Left hindlimb (tissue), 1 donor: ENCODE results near the gene SYT9.
A peak's percentile ranks its signal among the peaks of the same experiment; 100 is the strongest.

Experiments used
- DNase-seq: peaks from one replicate; pipeline ENCODE4 v3.0.0-alpha.2; 2018

Gene SYT9

GRCh38 chr11:7428196-7428595, 176.5 kb downstream of the SYT9 start:
- DNase-seq = no peak

- DNase-seq = no peak
Observed at GRCh38 chr11:7430496-7430895, 178.8 kb downstream of the SYT9 start.

GRCh38 chr11:7435176-7435575, 183.5 kb downstream of the SYT9 start:
- DNase-seq = no peak

DNA sequence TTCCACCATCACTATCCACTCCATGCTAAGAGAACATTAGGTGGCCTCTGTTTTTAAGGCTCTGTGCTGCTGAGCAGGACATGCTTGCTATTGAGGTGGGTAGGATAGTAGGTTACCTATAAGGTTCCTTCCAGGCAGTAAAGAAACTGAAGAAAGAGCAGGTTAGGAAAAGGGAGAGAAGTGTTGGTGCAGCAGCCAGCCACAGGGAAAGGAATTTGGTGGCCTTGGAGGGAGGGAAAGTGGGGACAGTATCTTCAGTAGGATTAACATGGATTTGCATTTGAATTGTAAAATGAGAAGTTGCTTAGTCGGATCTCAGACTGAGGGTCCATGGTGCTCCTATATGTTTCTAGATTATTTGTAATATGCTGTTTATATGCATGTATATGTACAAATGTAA, 184.4 kb downstream of the SYT9 start:
- DNase-seq = no peak

- DNase-seq = no peak
Observed at GRCh38 chr11:7436657-7437056, 185.0 kb downstream of the SYT9 start.

DNA sequence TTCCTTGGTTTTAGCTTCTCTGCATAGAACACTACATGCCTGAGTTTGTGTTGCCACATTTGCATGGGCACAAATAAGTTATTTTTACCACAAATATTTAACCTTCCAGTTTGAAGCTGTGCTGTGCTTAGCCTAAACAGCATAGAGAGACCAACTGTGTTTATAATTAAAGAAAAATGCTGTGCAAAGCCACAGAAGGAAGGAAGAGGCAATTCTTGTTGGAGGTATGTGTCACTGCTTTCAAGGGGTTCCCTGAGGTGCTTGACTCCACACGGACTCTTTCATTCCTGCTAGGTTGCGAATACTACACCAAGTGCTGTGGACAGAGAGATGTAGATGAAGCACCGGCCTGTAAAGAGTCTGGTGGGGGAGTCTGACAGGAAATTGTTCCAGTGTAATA, 186.0 kb downstream of the SYT9 start:
- no peak for DNase-seq

- DNase-seq = no peak
Observed at GRCh38 chr11:7439746-7440320, 188.1 kb downstream of the SYT9 start.

DNA sequence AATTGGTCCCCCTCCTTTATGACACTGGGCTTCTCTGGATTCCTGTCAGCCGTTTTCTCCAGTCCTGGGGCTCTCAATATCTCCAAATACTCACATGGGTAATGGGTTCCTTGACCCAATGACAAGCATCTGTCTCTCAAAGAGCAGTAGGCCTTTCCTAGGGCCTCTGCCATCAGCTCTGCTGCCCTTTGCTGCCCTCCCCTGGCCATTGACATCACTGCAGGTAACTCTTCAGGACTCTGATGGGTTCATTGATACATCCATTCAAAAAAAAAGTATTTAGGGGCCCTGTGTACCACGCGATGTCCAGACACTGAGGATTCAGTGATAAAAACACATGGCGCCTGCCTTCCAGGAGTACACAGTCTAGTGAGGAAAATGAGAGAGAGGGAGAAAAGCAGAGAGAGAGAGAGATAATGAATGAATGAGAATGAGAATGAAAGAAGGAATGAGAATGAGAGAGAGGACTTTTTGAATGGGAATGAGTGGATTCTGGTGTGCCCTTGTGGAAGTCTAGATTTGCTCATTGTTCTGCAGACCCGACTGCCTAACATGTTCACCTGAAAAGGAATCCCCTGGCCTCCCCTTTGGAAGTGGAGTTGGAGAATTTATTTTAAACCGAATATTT, 191.0 kb downstream of the SYT9 start:
- peak; percentile 65 for DNase-seq

DNA sequence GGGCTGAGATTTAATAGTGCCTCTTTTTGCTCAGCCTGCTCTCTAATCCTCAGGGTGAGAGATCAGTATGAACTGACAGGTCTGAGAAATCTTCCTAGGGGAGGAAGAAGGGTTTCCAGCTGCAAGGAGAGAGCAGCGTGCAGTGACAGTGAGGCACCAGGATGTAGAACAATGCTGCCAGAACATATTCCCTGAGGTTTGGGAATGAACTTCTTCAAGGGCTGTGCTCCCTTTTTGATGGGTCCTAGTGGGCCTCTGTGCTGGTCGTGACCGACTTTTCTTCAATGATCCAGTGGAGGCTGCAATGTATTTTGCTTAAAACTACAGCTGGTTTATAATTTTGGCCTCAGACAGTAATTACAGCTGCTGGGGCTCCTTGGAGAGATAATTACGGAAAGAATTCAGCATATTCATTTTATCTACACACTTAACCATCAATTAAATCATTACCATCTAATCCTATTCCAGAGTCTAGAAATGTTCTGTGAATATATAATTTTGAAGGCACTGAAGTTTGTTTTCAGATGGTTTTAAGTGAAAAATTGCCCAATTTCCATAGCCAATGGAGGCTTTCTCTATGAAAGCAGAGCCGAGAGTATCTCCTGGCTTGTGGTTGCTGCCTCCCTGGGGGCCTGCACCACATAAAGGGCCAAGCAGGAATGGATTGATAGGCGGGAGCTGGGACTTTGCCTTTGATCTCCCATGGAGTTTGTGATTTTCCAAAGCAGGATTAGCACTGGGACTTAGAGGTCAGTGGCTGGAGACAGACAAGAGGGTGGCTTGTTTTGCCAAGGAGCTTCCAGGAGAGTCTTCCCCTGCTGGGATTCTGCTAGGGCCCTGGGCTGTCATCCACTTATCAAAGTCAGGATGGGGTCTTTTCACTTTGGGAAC, 192.6 kb downstream of the SYT9 start:
- DNase-seq = peak; percentile 44

DNA sequence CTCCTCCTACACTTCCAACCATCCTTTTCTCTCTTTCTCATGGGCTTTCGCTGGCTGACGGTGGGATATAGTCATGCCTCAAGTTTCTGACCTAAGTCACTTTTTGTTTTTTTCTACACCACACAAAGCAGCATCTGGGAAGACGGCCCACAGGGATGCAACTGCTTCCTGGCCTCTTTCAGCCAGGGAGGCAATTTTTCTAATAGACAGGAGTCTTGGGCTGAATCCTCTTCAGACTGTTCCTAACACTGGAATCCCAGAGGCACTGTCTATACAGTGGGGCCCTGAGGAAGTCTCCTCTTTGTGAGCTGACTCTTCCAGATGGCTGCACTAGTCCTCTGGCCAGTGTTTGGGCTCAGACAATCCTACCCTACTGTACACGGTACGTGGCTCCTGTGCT, 193.9 kb downstream of the SYT9 start:
- no peak for DNase-seq

GRCh38 chr11:7448201-7448600, 196.5 kb downstream of the SYT9 start:
- no peak for DNase-seq

- no peak for DNase-seq
Observed at GRCh38 chr11:7449211-7449840, 197.6 kb downstream of the SYT9 start.

DNA sequence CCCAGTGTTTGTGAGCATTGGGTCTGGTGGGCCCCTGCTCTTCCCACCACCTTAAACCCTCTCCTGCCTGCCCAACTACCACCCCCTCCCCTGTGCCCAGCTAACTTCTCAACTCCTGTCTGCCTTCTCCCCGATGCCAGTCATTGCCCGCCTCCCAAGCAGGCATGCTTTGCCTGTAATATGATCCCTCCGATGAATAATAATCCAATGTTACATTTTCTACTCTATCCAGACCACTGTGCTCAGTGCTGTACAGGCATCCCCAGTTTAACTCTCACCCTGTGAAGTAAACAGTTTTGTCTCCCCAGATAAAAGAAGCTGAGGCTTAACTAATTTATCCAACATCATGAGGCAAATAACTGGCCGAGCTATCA, 198.1 kb downstream of the SYT9 start:
- no peak for DNase-seq

- no peak for DNase-seq
Observed at GRCh38 chr11:7450836-7451235, 199.1 kb downstream of the SYT9 start.

DNA sequence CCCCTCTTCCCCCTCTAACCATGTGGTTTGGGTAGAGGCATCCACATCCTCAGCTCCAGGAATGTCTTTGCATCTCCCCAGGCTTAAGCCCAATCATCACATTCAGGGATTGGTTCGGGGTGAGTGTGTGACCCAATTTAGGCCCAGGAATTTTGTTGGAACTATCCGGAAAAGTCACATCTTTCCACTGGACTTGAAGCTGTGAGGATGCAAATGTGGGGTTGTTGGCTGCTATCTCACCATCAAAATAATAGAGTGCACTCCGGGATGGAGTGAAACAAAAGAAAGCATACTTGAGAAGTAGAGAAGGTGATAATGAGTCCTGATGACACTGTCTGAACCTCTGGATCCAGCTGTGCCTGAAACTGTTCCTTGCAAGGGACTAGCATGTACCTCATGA, 199.8 kb downstream of the SYT9 start:
- DNase-seq = no peak

- DNase-seq = no peak
Observed at GRCh38 chr11:7451952-7452494, 200.3 kb downstream of the SYT9 start.

- DNase-seq = no peak
Observed at GRCh38 chr11:7454854-7455253, 203.2 kb downstream of the SYT9 start.

- DNase-seq = no peak
Observed at GRCh38 chr11:7457211-7457610, 205.5 kb downstream of the SYT9 start.

DNA sequence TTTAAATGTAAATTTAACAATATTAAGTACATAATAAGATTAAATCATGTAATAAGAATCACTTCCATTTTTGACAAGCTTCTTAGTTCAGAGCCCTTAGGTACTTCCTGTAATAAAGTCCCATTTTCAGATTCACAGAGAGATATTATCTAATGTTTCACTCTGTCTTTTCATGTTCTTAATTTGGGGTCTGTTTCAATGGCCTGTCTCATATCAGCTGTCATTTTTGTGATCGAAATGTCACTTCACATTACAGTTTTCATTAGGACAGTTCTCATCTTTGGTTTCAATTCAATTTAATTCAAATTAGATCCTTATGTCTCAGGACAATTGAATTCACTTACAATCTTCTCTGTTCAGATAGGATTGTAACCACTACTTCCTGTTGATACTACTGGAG, 211.0 kb downstream of the SYT9 start:
- no peak for DNase-seq

DNA sequence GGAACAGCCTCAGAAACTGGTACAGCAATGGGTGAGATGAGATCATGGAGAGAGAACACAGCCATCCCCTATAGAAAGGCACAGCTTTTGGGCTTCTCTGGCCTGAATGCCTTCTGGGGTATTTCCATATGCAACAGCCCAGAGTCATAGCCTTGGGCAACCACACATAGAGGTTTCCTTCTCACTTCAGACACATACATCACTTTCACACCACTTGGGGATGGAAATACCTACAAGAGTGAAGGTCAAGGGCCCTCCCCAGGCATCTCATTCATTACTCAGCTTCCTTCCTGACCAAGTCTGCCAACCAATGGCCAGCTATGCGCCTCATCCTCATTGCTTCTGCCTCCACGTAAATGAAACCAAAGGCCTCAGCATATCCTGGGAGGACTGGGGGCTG, 215.9 kb downstream of the SYT9 start:
- DNase-seq = no peak

DNA sequence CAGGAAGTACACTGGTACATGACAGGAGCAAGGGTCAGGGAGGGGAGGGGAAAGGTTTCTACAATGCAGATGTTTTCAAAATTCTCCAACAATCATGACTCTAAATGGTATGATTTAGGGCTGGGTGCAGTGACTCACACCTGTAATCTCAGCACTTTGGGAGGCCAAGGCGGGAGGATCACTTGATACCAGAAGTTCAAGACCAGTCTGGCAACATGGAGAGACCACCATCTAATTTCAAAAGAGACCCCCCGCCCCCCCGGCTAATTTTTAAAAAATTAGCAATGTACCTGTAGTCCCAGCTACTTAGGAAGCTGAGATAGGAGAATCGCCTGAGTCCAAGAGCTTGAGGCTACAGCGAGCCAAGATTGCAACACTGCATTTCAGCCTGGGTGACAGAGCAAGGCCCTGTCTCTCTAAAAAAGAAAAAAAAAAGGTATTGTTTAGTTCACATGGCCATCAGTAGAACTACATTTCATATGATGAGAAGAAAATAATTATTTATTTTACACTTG, 217.7 kb downstream of the SYT9 start:
- DNase-seq = no peak

DNA sequence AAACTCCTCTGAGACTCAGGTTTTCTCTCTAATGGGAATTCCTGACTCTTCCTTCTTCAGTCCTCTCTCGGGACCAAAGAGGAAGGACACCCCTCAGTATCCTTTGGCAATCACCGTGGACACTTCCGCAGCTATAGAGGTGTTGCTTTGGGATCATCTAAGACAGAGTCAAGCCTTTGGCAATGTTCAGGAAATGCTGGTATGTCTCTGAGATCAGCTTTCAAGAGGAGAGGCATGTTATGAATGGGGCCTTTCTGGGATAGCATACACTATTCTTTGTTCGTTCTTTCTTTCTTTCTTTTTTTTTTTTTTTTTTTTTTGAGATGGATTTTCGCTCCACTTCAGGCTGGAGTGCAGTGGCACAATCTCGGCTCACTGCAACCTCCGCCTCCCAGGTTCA, 219.4 kb downstream of the SYT9 start:
- DNase-seq = no peak

GRCh38 chr11:7473717-7474116, 222.0 kb downstream of the SYT9 start:
- no peak for DNase-seq
